HG03565 (cell line): Measurements from ENCODE around the gene HES4.

Experiments used
- ATAC-seq: cut with Tn5 transposase; IDR thresholded peaks from one replicate; pipeline ENCODE4 v1.9.1; 2021; ENCODE audit warnings: mild to moderate bottlenecking, moderate library complexity; ENCODE audit not compliant: unreplicated experiment

The HES4 gene

GRCh38 chr1:999725-1000356 is at the start of gene HES4:
Gene HES4, minus strand, starts transcription at chr1:1000097. Its CDS starts 124 bp downstream, at chr1:999973.
- no peak for ATAC-seq

- no peak for ATAC-seq
These were observed 48.9 kb upstream of the HES4 start for GRCh38 chr1:1048765-1049164.

GRCh38 chr1:1047963-1048362 is 48.1 kb upstream of the HES4 start:
- ATAC-seq = no peak

GRCh38 chr1:1047407-1047806 is 47.5 kb upstream of the HES4 start:
- ATAC-seq = no peak

- ATAC-seq = no peak
These were observed 46.9 kb upstream of the HES4 start for GRCh38 chr1:1046767-1047166.

GRCh38 chr1:1046243-1046642 is 46.3 kb upstream of the HES4 start:
- no peak for ATAC-seq

GRCh38 chr1:1045129-1045528 is 45.2 kb upstream of the HES4 start:
- ATAC-seq = no peak

- no peak for ATAC-seq
These were observed 44.7 kb upstream of the HES4 start for GRCh38 chr1:1044455-1045078.

GRCh38 chr1:1043921-1044320 is 44.0 kb upstream of the HES4 start:
- no peak for ATAC-seq

- no peak for ATAC-seq
These were observed 43.5 kb upstream of the HES4 start for GRCh38 chr1:1043411-1043810.

- no peak for ATAC-seq
These were observed 42.9 kb upstream of the HES4 start for GRCh38 chr1:1042835-1043234.

GRCh38 chr1:1041873-1042272 is 42.0 kb upstream of the HES4 start:
- no peak for ATAC-seq

GRCh38 chr1:1041092-1041523 is 41.2 kb upstream of the HES4 start:
- no peak for ATAC-seq

- ATAC-seq = no peak
These were observed 40.4 kb upstream of the HES4 start for GRCh38 chr1:1040004-1040991.

- no peak for ATAC-seq
These were observed 39.4 kb upstream of the HES4 start for GRCh38 chr1:1039145-1039910.

- ATAC-seq = no peak
These were observed 38.8 kb upstream of the HES4 start for GRCh38 chr1:1038694-1039093.

- no peak for ATAC-seq
These were observed 37.8 kb upstream of the HES4 start for GRCh38 chr1:1037366-1038327.

GRCh38 chr1:1035291-1035943 is 35.5 kb upstream of the HES4 start:
- ATAC-seq = no peak

- ATAC-seq = no peak
These were observed 34.5 kb upstream of the HES4 start for GRCh38 chr1:1034439-1034781.
